Hepatocyte (in vitro differentiated cells): Measurements from ENCODE around the gene TTPAL. TPM values are rescaled to one million over a fixed set of nuclear protein-coding genes. Genes with fewer than 3 reads are reported as not detected.

Experiments used
- DNase-seq: peaks from one replicate; pipeline ENCODE4 v3.0.0-alpha.2; 2016; ENCODE audit warnings: low spot score
- H2AFZ ChIP-seq: fragments of 200-600 bp; sonication (generic); 2 replicates; pipeline ENCODE4 v1.6.0; 2016; ENCODE audit warnings: antibody characterized with exemption, mild to moderate bottlenecking
- H3K27ac ChIP-seq: fragments of 200-600 bp; sonication (generic); 2 replicates; pipeline ENCODE4 v1.5.1; 2016; ENCODE audit warnings: mild to moderate bottlenecking
- H3K27me3 ChIP-seq: fragments of 200-600 bp; sonication (generic); 2 replicates; pipeline ENCODE4 v1.6.1; 2016
- H3K36me3 ChIP-seq: fragments of 200-600 bp; sonication (generic); replicated peaks from 2 replicates; pipeline ENCODE4 v1.5.1; 2016; ENCODE audit warnings: low read depth; ENCODE audit not compliant: insufficient read depth
- H3K4me1 ChIP-seq: fragments of 200-600 bp; sonication (generic); 2 replicates; pipeline ENCODE4 v1.5.1; 2016; ENCODE audit warnings: mild to moderate bottlenecking, moderate library complexity; ENCODE audit not compliant: insufficient read depth
- H3K4me2 ChIP-seq: fragments of 200-600 bp; sonication (generic); 2 replicates; pipeline ENCODE4 v1.6.0; 2016
- H3K4me3 ChIP-seq: fragments of 200-600 bp; sonication (generic); 2 replicates; pipeline ENCODE4 v1.5.1; 2016; ENCODE audit warnings: mild to moderate bottlenecking
- H3K79me2 ChIP-seq: fragments of 200-600 bp; sonication (generic); 2 replicates; pipeline ENCODE4 v1.6.0; 2017; ENCODE audit warnings: mild to moderate bottlenecking
- H3K9me2 ChIP-seq: fragments of 200-600 bp; sonication (generic); replicated peaks from 2 replicates; pipeline ENCODE4 v1.6.0; 2017; ENCODE audit warnings: mild to moderate bottlenecking; ENCODE audit not compliant: insufficient read depth
- H3K9me3 ChIP-seq: fragments of 200-600 bp; sonication (generic); 2 replicates; pipeline ENCODE4 v1.5.1; 2016; ENCODE audit warnings: low read depth, mild to moderate bottlenecking
- H4K20me1 ChIP-seq: fragments of 200-600 bp; sonication (generic); 2 replicates; pipeline ENCODE4 v1.6.0; 2016; ENCODE audit warnings: mild to moderate bottlenecking; ENCODE audit not compliant: insufficient read depth, poor library complexity, severe bottlenecking
- EZH2 ChIP-seq: fragments of 200-600 bp; sonication (generic); IDR thresholded peaks from 2 replicates; pipeline ENCODE4 v1.6.1; 2016; ENCODE audit warnings: antibody characterized with exemption, mild to moderate bottlenecking, borderline replicate concordance
- EZH2phosphoT487 ChIP-seq: fragments of 200-600 bp; sonication (generic); IDR thresholded peaks from one replicate; pipeline ENCODE4 v1.6.1; 2018; ENCODE audit warnings: antibody characterized with exemption, mild to moderate bottlenecking, low read depth, moderate library complexity; ENCODE audit not compliant: unreplicated experiment, severe bottlenecking
- whole genome bisulfite sequencing: methylation state at CpG from one replicate; pipeline ENCODE4 v1.1.6; 2016; ENCODE audit warnings: low lambda C conversion rate; ENCODE audit errors: missing lambda C conversion rate; 5-methylcytosine and 5-hydroxymethylcytosine counted together
- polyA plus RNA-seq: library from polyadenylated mRNA; unstranded; fragments of >200 nt; fragmentation: Nextera tagmentation; extraction: Ambion mirVana; gene quantifications from 2 replicates; pipeline ENCODE4 v1.2.1, GENCODE V29; 2016
- total RNA-seq: library from RNA; depleted of rRNA; stranded (reverse); fragments of >200 nt; gene quantifications from 2 replicates; pipeline ENCODE4 v1.2.3, GENCODE V29; 2014
- TF ChIP-seq, protein P1 (sequence below): fragments of 200-600 bp; sonication (generic); IDR thresholded peaks from 2 replicates; pipeline ENCODE4 v1.5.1; 2016; ENCODE audit warnings: antibody characterized with exemption, mild to moderate bottlenecking; ENCODE audit not compliant: poor library complexity

Gene TTPAL
- total and polyA plus RNA-seq, 2 experiments from 2014 or later: 10.3 to 12.9 TPM

DNA sequence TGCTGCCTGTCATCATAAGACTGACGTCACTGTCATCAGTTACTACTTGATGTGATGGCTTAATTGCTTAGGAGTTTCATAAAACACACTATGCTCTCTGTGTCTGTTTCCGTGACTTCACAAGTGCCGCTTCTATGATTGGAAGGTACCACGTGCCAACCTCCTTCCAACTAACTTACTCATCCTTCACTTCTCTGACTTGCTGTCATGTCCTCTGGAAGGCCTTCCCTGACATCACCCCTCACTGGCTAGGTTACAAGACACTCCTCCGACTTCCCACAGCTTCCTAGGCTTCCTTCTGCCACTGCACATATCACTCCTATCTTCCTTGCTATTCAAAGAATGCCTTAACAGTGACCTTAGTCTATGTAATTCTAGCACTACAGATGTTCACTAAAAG, 25.8 kb downstream of the TTPAL start:
- Histone ChIP-seq H3K4me2 (no peak overlapping the region), H3K9me2 (no peaks in the 10 kb centered on the region), H3K27ac (no peak overlapping the region), H3K4me3 (no peak overlapping the region), H2AFZ (no peak overlapping the region), H3K9me3 (no peaks in the 10 kb centered on the region), H3K27me3 (no peaks in the 10 kb centered on the region), H4K20me1 (no peaks in the 10 kb centered on the region), H3K4me1 (no peaks in the 10 kb centered on the region), H3K79me2 (peaks cover 14% of the 10 kb centered on the region), H3K36me3 (peaks cover 5% of the 10 kb centered on the region)
- no peak for TF ChIP-seq EZH2
- TF ChIP-seq EZH2phosphoT487: no peak
- TF ChIP-seq, protein P1, sequence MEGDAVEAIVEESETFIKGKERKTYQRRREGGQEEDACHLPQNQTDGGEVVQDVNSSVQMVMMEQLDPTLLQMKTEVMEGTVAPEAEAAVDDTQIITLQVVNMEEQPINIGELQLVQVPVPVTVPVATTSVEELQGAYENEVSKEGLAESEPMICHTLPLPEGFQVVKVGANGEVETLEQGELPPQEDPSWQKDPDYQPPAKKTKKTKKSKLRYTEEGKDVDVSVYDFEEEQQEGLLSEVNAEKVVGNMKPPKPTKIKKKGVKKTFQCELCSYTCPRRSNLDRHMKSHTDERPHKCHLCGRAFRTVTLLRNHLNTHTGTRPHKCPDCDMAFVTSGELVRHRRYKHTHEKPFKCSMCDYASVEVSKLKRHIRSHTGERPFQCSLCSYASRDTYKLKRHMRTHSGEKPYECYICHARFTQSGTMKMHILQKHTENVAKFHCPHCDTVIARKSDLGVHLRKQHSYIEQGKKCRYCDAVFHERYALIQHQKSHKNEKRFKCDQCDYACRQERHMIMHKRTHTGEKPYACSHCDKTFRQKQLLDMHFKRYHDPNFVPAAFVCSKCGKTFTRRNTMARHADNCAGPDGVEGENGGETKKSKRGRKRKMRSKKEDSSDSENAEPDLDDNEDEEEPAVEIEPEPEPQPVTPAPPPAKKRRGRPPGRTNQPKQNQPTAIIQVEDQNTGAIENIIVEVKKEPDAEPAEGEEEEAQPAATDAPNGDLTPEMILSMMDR: no peak
- WGBS: 95% methylated on average over 5 of the region's 5 CpGs
- DNase-seq: no peak

DNA sequence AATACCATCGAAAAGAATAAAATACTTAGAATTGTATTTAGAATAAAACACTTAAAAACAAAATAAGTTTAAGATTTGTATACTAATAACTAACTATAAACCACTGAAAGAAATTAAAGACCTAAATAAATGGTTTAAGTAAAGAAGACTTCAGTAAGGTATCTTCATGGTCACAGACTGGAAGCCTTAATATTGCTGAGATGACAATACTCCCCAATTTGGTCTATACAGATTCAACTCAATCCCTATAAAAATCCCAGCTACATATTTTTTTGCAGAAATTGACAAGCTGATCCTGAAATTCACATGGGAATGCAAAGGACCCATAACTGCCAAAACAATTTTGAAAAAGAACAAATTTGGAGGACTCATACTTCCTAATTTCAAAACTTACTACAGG, 27.3 kb downstream of the TTPAL start:
- WGBS: 97% methylated on average over 1 of the region's 1 CpG
- no peaks in the 10 kb centered on the region for H3K9me2 ChIP-seq
- DNase-seq: no peak
- no peaks in the 10 kb centered on the region for H3K9me3 ChIP-seq
- no peaks in the 10 kb centered on the region for H3K4me1 ChIP-seq
- peaks cover 16% of the 10 kb centered on the region for H3K79me2 ChIP-seq
- H3K36me3 ChIP-seq: peaks cover 5% of the 10 kb centered on the region
- no peaks in the 10 kb centered on the region for H4K20me1 ChIP-seq
- no peaks in the 10 kb centered on the region for H3K27me3 ChIP-seq
- no peak overlapping the region for H3K4me3 ChIP-seq
- H3K4me2 ChIP-seq: no peak overlapping the region
- H2AFZ ChIP-seq: no peak overlapping the region
- H3K27ac ChIP-seq: no peak overlapping the region
- TF ChIP-seq EZH2: no peak
- TF ChIP-seq, protein P1: no peak
- TF ChIP-seq EZH2phosphoT487: no peak

DNA sequence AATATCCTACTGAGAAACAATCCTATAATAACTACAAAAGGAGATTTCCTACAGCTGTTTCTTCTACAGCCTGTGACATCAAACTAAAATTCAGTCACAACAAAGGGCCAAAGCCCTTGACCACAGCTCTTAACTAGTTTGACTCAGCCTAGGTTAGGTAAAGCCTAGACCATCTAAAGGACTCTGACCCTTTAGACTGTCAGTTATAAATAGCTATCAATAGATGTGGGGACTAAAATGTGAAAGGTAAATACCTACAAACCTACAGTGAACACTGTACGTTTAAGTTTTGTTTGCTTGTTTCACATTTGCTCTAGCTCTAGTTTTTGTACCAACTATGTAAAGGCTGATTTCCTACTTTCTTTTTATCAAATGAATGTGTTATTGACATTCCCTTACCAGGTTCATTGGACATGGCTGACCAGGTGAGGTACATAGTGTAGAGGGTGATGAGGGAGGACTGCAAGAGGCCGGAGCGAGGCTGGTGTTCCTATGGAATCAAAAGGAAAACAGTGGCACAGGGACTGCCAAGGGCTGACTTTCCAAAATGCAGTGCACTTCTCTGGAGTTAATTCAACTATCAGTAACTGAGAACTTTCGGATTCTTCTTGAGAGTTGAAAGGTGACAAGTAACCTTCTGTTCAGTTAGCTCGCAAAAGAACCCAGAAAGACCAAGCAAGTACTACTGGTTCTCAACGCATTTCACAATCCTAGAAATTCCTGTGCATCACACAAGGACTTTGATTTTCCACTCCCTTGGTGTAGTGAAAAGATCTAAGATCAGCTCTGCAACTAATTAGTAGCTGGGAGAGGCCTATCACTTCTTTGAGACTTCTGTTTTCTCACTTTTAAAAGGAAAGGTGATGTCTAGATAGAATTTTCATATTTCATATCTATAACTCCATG, 29.0 kb downstream of the TTPAL start:
- WGBS: 86% methylated on average over 6 of the region's 6 CpGs
- Histone ChIP-seq H3K9me2 (no peaks in the 10 kb centered on the region), H3K4me1 (no peaks in the 10 kb centered on the region), H3K36me3 (peaks cover 5% of the 10 kb centered on the region), H3K4me2 (no peak overlapping the region), H3K79me2 (peaks cover 12% of the 10 kb centered on the region), H3K27me3 (no peaks in the 10 kb centered on the region), H4K20me1 (no peaks in the 10 kb centered on the region), H2AFZ (no peak overlapping the region), H3K4me3 (no peak overlapping the region), H3K9me3 (no peaks in the 10 kb centered on the region), H3K27ac (peak overlapping the region; percentile 73)
- TF ChIP-seq EZH2phosphoT487 (no peak), EZH2 (no peak)
- TF ChIP-seq, protein P1: no peak
- DNase-seq: peak; percentile 41
